Measurements from ENCODE around the gene DENND5B. TPM values are rescaled to one million over a fixed set of nuclear protein-coding genes. Genes with fewer than 3 reads are reported as not detected.

Gene DENND5B
- total and polyA plus RNA-seq, 10 of the 15 experiments (the other 5 are each of a cell fraction or from before 2014, with no cell fraction given), result 0.39 to 32.5 (median 20.6) TPM

GRCh38 chr12:31478425-31478824 is 112.5 kb downstream of the DENND5B start:
- intact Hi-C loops (cut with micrococcal nuclease; ENCODE audit: unreplicated experiment), result no loop called here
- H3K4me2 ChIP-seq (ENCODE audit: control insufficient read depth, insufficient read depth), result peak overlapping the region; percentile 56; the same call in 1 of the 2 replicates
- no peak for DNase-seq (ENCODE audit: low read depth, low spot score)
- ChIA-PET SMC1A (ENCODE audit: uncharacterized antibody, unreplicated experiment) (interaction anchor here (0.6 to 1.4 kb wide), 2 partner anchors 24 to 164 kb away, joined by 3 to 4 read pairs; no protein-coding TSS in a partner anchor), POLR2A (no interaction called here), RAD21 (ENCODE audit: unreplicated experiment) (interaction anchor here (0.7 kb wide), 1 partner anchor 7 kb away, joined by 3 read pairs; no protein-coding TSS in a partner anchor), CTCF (no interaction called here)
- TF ChIP-seq CREM (IDR thresholded peaks at IDR 0.05; ENCODE audit: low read depth), result no peak
- no peak for TF ChIP-seq MTA2 (IDR thresholded peaks at IDR 0.05; ENCODE audit: low read depth)
- TF ChIP-seq MYC (IDR thresholded peaks at IDR 0.05; ENCODE audit: insufficient read depth, insufficient read length, insufficient replicate concordance, low read length, severe bottlenecking), result no peak
- TF ChIP-seq CEBPB (IDR thresholded peaks at IDR 0.05; ENCODE audit: borderline replicate concordance in 1 of 2, low read depth in 2 of 2, low read length in 2 of 2), result no peak
- no peak for TF ChIP-seq CBX3 (IDR thresholded peaks at IDR 0.05; ENCODE audit: borderline replicate concordance, low read depth)
- WGBS (ENCODE audit: insufficient coverage, insufficient replicate concordance, low lambda C conversion rate, missing lambda C conversion rate), result 73% methylated on average over 5 of the region's 5 CpGs
- H4K20me1 ChIP-seq (ENCODE audit: control insufficient read depth, insufficient read depth), result no peaks in the 10 kb centered on the region
- no peaks in the 10 kb centered on the region for H3K27me3 ChIP-seq (replicated peaks in 1 of 2; ENCODE audit: control insufficient read depth in 2 of 2, insufficient read depth in 2 of 2, low read length in 1 of 2)
- no peak overlapping the region for H3K4me3 ChIP-seq
- in situ Hi-C loops (cut with MboI), result no loop called here
- H2AFZ ChIP-seq (ENCODE audit: control insufficient read depth, low read depth, low read length), result no peak overlapping the region
- no peak for ATAC-seq
- H3K36me3 ChIP-seq (ENCODE audit: control insufficient read depth in 2 of 2, insufficient read depth in 2 of 2, low read length in 1 of 2), result no peaks in the 10 kb centered on the region
- H3K27ac ChIP-seq (ENCODE audit: control insufficient read depth, insufficient read depth), result peak overlapping the region; percentile 32
- H3K9ac ChIP-seq (ENCODE audit: control insufficient read depth, insufficient read depth, low read length), result no peak overlapping the region
- BruUV-seq (replicated peaks), result no TSS peak
- H3K9me3 ChIP-seq (replicated peaks; ENCODE audit: control insufficient read depth, insufficient read depth, low read length), result no peaks in the 10 kb centered on the region; the same call in 2 of the 3 replicates
- H3K79me2 ChIP-seq (ENCODE audit: control insufficient read depth, insufficient read depth, low read length), result peaks cover 2% of the 10 kb centered on the region
- H3K4me1 ChIP-seq (ENCODE audit: control insufficient read depth, insufficient read depth, low read length), result peaks cover 35% of the 10 kb centered on the region
- FAIRE-seq, result no peak

- POLR2A ChIA-PET, result no interaction called here
Measured at GRCh38 chr12:31477687-31478086, 113.2 kb downstream of the DENND5B start.

More at GRCh38 chr12:31477687-31478086, 113.2 kb downstream of the DENND5B start:
- ChIA-PET SMC1A (ENCODE audit: uncharacterized antibody, unreplicated experiment) (interaction anchor here (0.6 to 1.4 kb wide), 2 partner anchors 25 to 163 kb away, joined by 3 to 4 read pairs; no protein-coding TSS in a partner anchor), CTCF (no interaction called here), RAD21 (ENCODE audit: unreplicated experiment) (interaction anchor here (0.7 kb wide), 1 partner anchor 8 kb away, joined by 3 read pairs; no protein-coding TSS in a partner anchor)
- in situ Hi-C loops (cut with MboI), result no loop called here
- BruUV-seq (replicated peaks), result no TSS peak
- no peak overlapping the region for H3K9ac ChIP-seq (ENCODE audit: control insufficient read depth, insufficient read depth, low read length)
- H3K9me3 ChIP-seq (replicated peaks; ENCODE audit: control insufficient read depth, insufficient read depth, low read length), result no peaks in the 10 kb centered on the region; the same call in 2 of the 3 replicates
- H3K79me2 ChIP-seq (ENCODE audit: control insufficient read depth, insufficient read depth, low read length), result peaks cover 2% of the 10 kb centered on the region
- H4K20me1 ChIP-seq (ENCODE audit: control insufficient read depth, insufficient read depth), result no peaks in the 10 kb centered on the region
- intact Hi-C loops (cut with micrococcal nuclease; ENCODE audit: unreplicated experiment), result no loop called here
- H3K27ac ChIP-seq (ENCODE audit: control insufficient read depth, insufficient read depth), result peak overlapping the region; percentile 32
- H3K4me1 ChIP-seq (ENCODE audit: control insufficient read depth, insufficient read depth, low read length), result peaks cover 35% of the 10 kb centered on the region
- no peaks in the 10 kb centered on the region for H3K36me3 ChIP-seq (ENCODE audit: control insufficient read depth in 2 of 2, insufficient read depth in 2 of 2, low read length in 1 of 2)
- peak; percentile 79 for ATAC-seq
- TF ChIP-seq EED (IDR thresholded peaks at IDR 0.05; ENCODE audit: low read depth) (no peak), RUNX3 (IDR thresholded peaks at IDR 0.05; ENCODE audit: low read length) (peak; percentile 44)
- H3K4me2 ChIP-seq (ENCODE audit: control insufficient read depth, insufficient read depth), result no peak overlapping the region
- DNase-seq (ENCODE audit: low read depth, low spot score), result peak; percentile 32
- no peak overlapping the region for H3K4me3 ChIP-seq
- H3K27me3 ChIP-seq (replicated peaks in 1 of 2; ENCODE audit: control insufficient read depth in 2 of 2, insufficient read depth in 2 of 2, low read length in 1 of 2), result no peaks in the 10 kb centered on the region
- FAIRE-seq, result no peak
- H2AFZ ChIP-seq (ENCODE audit: control insufficient read depth, low read depth, low read length), result no peak overlapping the region

Data from GM12878 (cell line).